H1 (cell line): ENCODE data around the gene CBL. TPM values are rescaled to one million over a fixed set of nuclear protein-coding genes. Genes with fewer than 3 reads are reported as not detected.

Source experiments
- CTCF ChIA-PET: fragments of 300-600 bp; sonication (Branson Sonifier 250); formaldehyde crosslinking; loops from one replicate; lab custom pipeline; 2021; ENCODE audit not compliant: partially characterized antibody; lab: Charles Lee
- POLR2A ChIA-PET: fragments of 300-600 bp; sonication (Branson Sonifier 250); formaldehyde crosslinking; loops from one replicate; lab custom pipeline; 2021; ENCODE audit warnings: inconsistent platforms; ENCODE audit not compliant: partially characterized antibody; lab: Charles Lee
- DNase-seq, 2 experiments: peaks; one replicate each; pipeline versions ENCODE4 v3.0.0 to v3.0.0-alpha.2; 2010 to 2022; ENCODE audit warnings: low spot score in 2 of 2, low read depth in 1 of 2, mixed read lengths in 1 of 2
- FAIRE-seq: peaks from 2 replicates; lab custom pipeline; 2011; peaks lifted over from hg19 to GRCh38; lab: Jason Lieb, UNC
- H2AFZ ChIP-seq: 2 replicates; pipeline ENCODE4 v1.8.1; 2012; ENCODE audit warnings: low read length, inconsistent platforms
- H2AK5ac ChIP-seq: 2 replicates; pipeline ENCODE4 v1.6.1; 2013; ENCODE audit warnings: low read depth, low read length
- H2BK120ac ChIP-seq: replicated peaks from 2 replicates; pipeline ENCODE3; 2013; ENCODE audit warnings: low read depth, low read length, inconsistent platforms
- H2BK12ac ChIP-seq: 2 replicates; pipeline ENCODE4 v1.6.1; 2013; ENCODE audit warnings: low read depth, low read length
- H2BK15ac ChIP-seq: 2 replicates; pipeline ENCODE4 v1.6.1; 2013; ENCODE audit warnings: low read length
- H2BK20ac ChIP-seq: 2 replicates; pipeline ENCODE4 v1.6.1; 2013; ENCODE audit warnings: low read length
- H2BK5ac ChIP-seq: 2 replicates; pipeline ENCODE4 v1.6.1; 2013; ENCODE audit warnings: low read depth, low read length
- H3K14ac ChIP-seq: 2 replicates; pipeline ENCODE4 v1.6.1; 2013; ENCODE audit warnings: inconsistent platforms; ENCODE audit not compliant: insufficient read length
- H3K18ac ChIP-seq: 2 replicates; pipeline ENCODE4 v1.6.1; 2013; ENCODE audit warnings: low read length; ENCODE audit errors: extremely low read depth
- H3K23ac ChIP-seq: 2 replicates; pipeline ENCODE4 v1.6.1; 2013; ENCODE audit warnings: inconsistent platforms; ENCODE audit not compliant: insufficient read length
- H3K23me2 ChIP-seq: 2 replicates; pipeline ENCODE4 v1.6.1; 2013; ENCODE audit warnings: low read depth, low read length
- H3K27ac ChIP-seq: 2 replicates; pipeline ENCODE4 v1.6.1; 2011; ENCODE audit warnings: low read depth, low read length, inconsistent platforms
- H3K27me3 ChIP-seq, 4 experiments: replicated peaks in 1 of 4; 1 replicate in 1 of 4; 2 replicates in 3 of 4; pipeline versions ENCODE4 v1.6.1 to v1.8.1; 2011 to 2013; ENCODE audit warnings: low read length in 3 of 4, mild to moderate bottlenecking in 3 of 4, inconsistent platforms in 2 of 4, mixed read lengths in 2 of 4, moderate library complexity in 1 of 4; ENCODE audit not compliant: control insufficient read depth in 3 of 4, insufficient read depth in 3 of 4; ENCODE audit errors: extremely low read depth in 1 of 4
- H3K36me3 ChIP-seq, 4 experiments: 2 replicates each; pipeline versions ENCODE4 v1.6.1 to v1.8.1; 2011 to 2013; ENCODE audit warnings: mild to moderate bottlenecking in 4 of 4, low read length in 3 of 4, moderate library complexity in 2 of 4, control low read depth in 1 of 4, inconsistent platforms in 1 of 4; ENCODE audit not compliant: insufficient read depth in 4 of 4, control insufficient read depth in 2 of 4
- H3K4ac ChIP-seq: replicated peaks from 2 replicates; pipeline ENCODE3; 2013; ENCODE audit warnings: low read length, low read depth, mixed read lengths, inconsistent platforms; ENCODE audit not compliant: insufficient read length
- H3K4me1 ChIP-seq, 4 experiments: replicated peaks in 1 of 4; 1 replicate in 1 of 4; 2 replicates in 3 of 4; pipeline versions ENCODE4 v1.6.1 to v1.8.1; 2011 to 2013; ENCODE audit warnings: low read length in 3 of 4, inconsistent platforms in 2 of 4, mixed read lengths in 1 of 4; ENCODE audit not compliant: insufficient read depth in 4 of 4, control insufficient read depth in 3 of 4
- H3K4me2 ChIP-seq, 2 experiments: 2 replicates each; pipeline versions ENCODE4 v1.6.1 to v1.8.1; 2011 to 2013; ENCODE audit warnings: low read depth in 2 of 2, low read length in 2 of 2, control low read depth in 1 of 2, inconsistent platforms in 1 of 2, mild to moderate bottlenecking in 1 of 2; ENCODE audit not compliant: insufficient read depth in 1 of 2
- H3K4me3 ChIP-seq, 4 experiments: fragments of 200-600, 300-600 bp in 1 of 4; sonication (generic), shearing (Covaris generic), sonication (Bioruptor Twin) in 1 of 4; 2 replicates each; pipeline versions ENCODE4 v1.5.1 to v1.8.1; 2011 to 2016; ENCODE audit warnings: low read length in 4 of 4, low read depth in 3 of 4, control low read depth in 2 of 4, inconsistent platforms in 2 of 4, mild to moderate bottlenecking in 2 of 4, mixed read lengths in 1 of 4, moderate library complexity in 1 of 4; ENCODE audit not compliant: insufficient read depth in 2 of 4; ENCODE audit errors: extremely low read depth in 1 of 4
- H3K56ac ChIP-seq: replicated peaks from 2 replicates; pipeline ENCODE3; 2013; ENCODE audit warnings: low read depth, mild to moderate bottlenecking, mixed read lengths, low read length, inconsistent platforms; ENCODE audit not compliant: insufficient read length
- H3K79me1 ChIP-seq: 2 replicates; pipeline ENCODE4 v1.6.1; 2013; ENCODE audit warnings: low read depth, low read length, control low read depth
- H3K79me2 ChIP-seq, 2 experiments: 2 replicates each; pipeline versions ENCODE4 v1.6.1 to v1.8.1; 2012 to 2013; ENCODE audit warnings: low read length in 2 of 2, mild to moderate bottlenecking in 2 of 2, inconsistent platforms in 1 of 2; ENCODE audit not compliant: insufficient read depth in 2 of 2, control insufficient read depth in 1 of 2
- H3K9ac ChIP-seq, 4 experiments: replicated peaks in 1 of 4; 1 replicate in 1 of 4; 2 replicates in 3 of 4; pipeline versions ENCODE4 v1.6.1 to v1.8.1; 2011 to 2013; ENCODE audit warnings: low read depth in 3 of 4, low read length in 3 of 4, control low read depth in 2 of 4, mild to moderate bottlenecking in 2 of 4, moderate library complexity in 2 of 4, inconsistent platforms in 1 of 4; ENCODE audit errors: extremely low read depth in 1 of 4
- H3K9me3 ChIP-seq, 2 experiments: 2 replicates each; pipeline versions ENCODE4 v1.6.1 to v1.8.1; 2012 to 2013; ENCODE audit warnings: mild to moderate bottlenecking in 2 of 2, moderate library complexity in 2 of 2, control low read depth in 1 of 2, inconsistent platforms in 1 of 2, low read depth in 1 of 2, low read length in 1 of 2, mixed read lengths in 1 of 2; ENCODE audit not compliant: insufficient read depth in 2 of 2
- H4K20me1 ChIP-seq, 2 experiments: replicated peaks in 1 of 2; 2 replicates each; pipeline versions ENCODE3 to v1.8.1; 2011 to 2013; ENCODE audit warnings: inconsistent platforms in 2 of 2, low read length in 2 of 2, mild to moderate bottlenecking in 1 of 2; ENCODE audit not compliant: insufficient read depth in 2 of 2, control insufficient read depth in 1 of 2
- H4K5ac ChIP-seq: 2 replicates; pipeline ENCODE4 v1.6.1; 2013; ENCODE audit warnings: low read length, low read depth, mixed read lengths, inconsistent platforms; ENCODE audit not compliant: insufficient read length
- H4K8ac ChIP-seq: 2 replicates; pipeline ENCODE4 v1.8.0; 2013; ENCODE audit warnings: mild to moderate bottlenecking, moderate library complexity, low read length, inconsistent platforms; ENCODE audit not compliant: insufficient read depth; ENCODE audit errors: extremely low read depth
- H4K91ac ChIP-seq: replicated peaks from 2 replicates; pipeline ENCODE3; 2013; ENCODE audit warnings: low read length, mixed read lengths, inconsistent platforms; ENCODE audit not compliant: insufficient read length
- BRCA1 ChIP-seq: IDR thresholded peaks from 2 replicates; pipeline ENCODE4 v1.6.1; 2012; ENCODE audit warnings: low read depth, low read length, improper control_type of control experiment
- CHD2 ChIP-seq: IDR thresholded peaks from 2 replicates; pipeline ENCODE4 v1.6.1; 2012; ENCODE audit warnings: low read length, improper control_type of control experiment
- HDAC2 ChIP-seq, 2 experiments: fragments of 300-600 bp in 1 of 2; sonication (generic) in 1 of 2; IDR thresholded peaks; 2 replicates each; pipeline ENCODE4 v1.6.1; 2011 to 2012; ENCODE audit warnings: low read depth in 2 of 2, low read length in 2 of 2, mild to moderate bottlenecking in 2 of 2, moderate library complexity in 2 of 2, borderline replicate concordance in 1 of 2, inconsistent platforms in 1 of 2
- JUN ChIP-seq: IDR thresholded peaks from 2 replicates; pipeline ENCODE4 v1.6.1; 2011; ENCODE audit warnings: low read depth, mild to moderate bottlenecking, improper control_type of control experiment, low read length
- RBBP5 ChIP-seq: IDR thresholded peaks from 2 replicates; pipeline ENCODE4 v1.7.1; 2012; ENCODE audit warnings: low read depth, mild to moderate bottlenecking, inconsistent platforms, low read length, moderate library complexity, borderline replicate concordance
- RNF2 ChIP-seq: fragments of 200-900, 300-1000 bp; sonication (generic); IDR thresholded peaks from 2 replicates; pipeline ENCODE4 v1.7.1; 2016; ENCODE audit warnings: borderline replicate concordance, low read depth, mild to moderate bottlenecking, antibody characterized with exemption, low read length; ENCODE audit not compliant: poor library complexity, severe bottlenecking; ENCODE audit errors: missing control alignments
- SAP30 ChIP-seq: fragments of 300-600 bp; sonication (generic); IDR thresholded peaks from 2 replicates; pipeline ENCODE4 v1.7.1; 2012; ENCODE audit warnings: low read length, moderate library complexity, mild to moderate bottlenecking, inconsistent platforms; ENCODE audit not compliant: insufficient read depth, insufficient replicate concordance
- SIN3A ChIP-seq, 2 experiments: IDR thresholded peaks in 1 of 2; conservative IDR thresholded peaks in 1 of 2; 2 replicates each; pipeline ENCODE4 v1.6.1; 2011 to 2012; ENCODE audit warnings: low read length in 2 of 2, improper control_type of control experiment in 1 of 2, low read depth in 1 of 2, mild to moderate bottlenecking in 1 of 2
- TAF1 ChIP-seq: IDR thresholded peaks from 2 replicates; pipeline ENCODE4 v1.6.1; 2011; ENCODE audit warnings: mild to moderate bottlenecking, low read depth, low read length
- WGBS, 2 experiments: shearing (Covaris generic) in 1 of 2; methylation state at CpG; one replicate each; pipeline versions ENCODE4 v1.1.6 to v1.1.7; 2013 to 2015; ENCODE audit warnings: low lambda C conversion rate in 2 of 2, mixed read lengths in 2 of 2, inconsistent platforms in 1 of 2, low coverage in 1 of 2, missing lambda C conversion rate in 1 of 2; ENCODE audit not compliant: insufficient replicate concordance in 2 of 2, insufficient coverage in 1 of 2, insufficient read length in 1 of 2; ENCODE audit errors: extremely low coverage in 1 of 2, missing lambda C conversion rate in 1 of 2; 5-methylcytosine and 5-hydroxymethylcytosine counted together
- polyA plus RNA-seq, 7 experiments: library from polyadenylated mRNA; depleted of rRNA in 3 of 7; stranded (reverse) in 5 of 7; unstranded in 2 of 7; fragments of >200 nt in 5 of 7; fragments of 200-250 nt in 2 of 7; gene quantifications; 1 replicate in 5 of 7; 2 replicates in 1 of 7; 4 replicates in 1 of 7; pipeline versions ENCODE4 v1.2.1 to v1.2.3, GENCODE V29; 2011 to 2013; ENCODE audit warnings: missing spikeins in 2 of 7, mixed read lengths in 2 of 7
- total RNA-seq: library from RNA; stranded (reverse); fragmentation: NEBNext Ultra II Directional; extraction: Animal tissue kit (Norgen Biotek cat#: 25700); gene quantifications from 2 replicates; pipeline ENCODE4 v1.2.1, GENCODE V29; 2021

Gene CBL
- total and polyA plus RNA-seq, 2 of the 8 experiments (the other 6 are each of a cell fraction or from before 2014, with no cell fraction given): 23.1 to 57.8 TPM

- H4K5ac ChIP-seq: no peak overlapping the region
- CTCF ChIA-PET: interaction anchor here (0.7 to 20.0 kb wide), 6 partner anchors 15 to 788 kb away, joined by 3 to 415 read pairs (median 6); partner anchors contain the start of gene MCAM
- H2AFZ ChIP-seq: no peak overlapping the region
- H3K56ac ChIP-seq: no peak overlapping the region
- POLR2A ChIA-PET: interaction anchor here (2.6 to 3.9 kb wide), 4 partner anchors 13 to 20 kb away, joined by 15 to 29 read pairs (median 24); partner anchors contain the start of gene MCAM
- no peaks in the 10 kb centered on the region for H3K9me3 ChIP-seq
- H2BK120ac ChIP-seq: no peak overlapping the region
- 90% methylated on average over 27 of the region's 30 CpGs; no CpG with 5 or more reads in 1 of the 2 experiments for WGBS, 2 experiments
- no peak overlapping the region for H3K23ac ChIP-seq
- DNase-seq (no peak), FAIRE-seq (no peak)
- H2BK20ac ChIP-seq: no peak overlapping the region
- H4K8ac ChIP-seq: no peak overlapping the region
- no peak overlapping the region for H4K91ac ChIP-seq
- H3K36me3 ChIP-seq: peaks cover 0 to 6% (median 2%) of the 10 kb centered on the region in 4 experiments; a peak in 1 of 8 replicates
- peak overlapping the region; percentile 23; the same call in 1 of the 2 replicates for H2BK12ac ChIP-seq
- no peak overlapping the region; the same call in 1 of the 2 replicates for H2AK5ac ChIP-seq
- H3K4me1 ChIP-seq: peaks cover 5 to 29% (median 20%) of the 10 kb centered on the region in 4 experiments
- H2BK5ac ChIP-seq: 0 out of 2 replicates have a peak overlapping the region, but pooled peaks have one; percentile 24
- no peak overlapping the region for H3K18ac ChIP-seq
- H3K79me2 ChIP-seq: peaks cover 5 to 26% of the 10 kb centered on the region in 2 experiments; a peak in 3 of 4 replicates
- H3K4me2 ChIP-seq: peak overlapping the region; percentile 96 to 98; a peak in 3 of 4 replicates
- H4K20me1 ChIP-seq: peaks cover 3 to 12% of the 10 kb centered on the region in 2 experiments
- H2BK15ac ChIP-seq: no peak overlapping the region
- peaks cover 17% of the 10 kb centered on the region; the same call in 1 of the 2 replicates for H3K23me2 ChIP-seq
- peak overlapping the region; percentile 35 for H3K4ac ChIP-seq
- peak overlapping the region; percentile 92 to 96 (median 96); a peak in 6 of 8 replicates for H3K4me3 ChIP-seq
- peaks cover 7 to 23% (median 19%) of the 10 kb centered on the region in 4 experiments for H3K27me3 ChIP-seq
- no peak overlapping the region for H3K9ac ChIP-seq
- no peak overlapping the region; the same call in 1 of the 2 replicates for H3K27ac ChIP-seq
- H3K79me1 ChIP-seq: peaks cover 12% of the 10 kb centered on the region
- H3K14ac ChIP-seq: no peak overlapping the region
- TF ChIP-seq CHD2: no peak
- no peak for TF ChIP-seq BRCA1
- no peak for TF ChIP-seq HDAC2 (IDR thresholded peaks at IDR 0.05; ENCODE audit: borderline replicate concordance in 1 of 2, low read depth in 2 of 2, low read length in 2 of 2)
- no peak for TF ChIP-seq JUN
- TF ChIP-seq RBBP5: no peak
- no peak for TF ChIP-seq SIN3A (conservative IDR thresholded peaks at IDR 0.05 in 1 of 2, IDR thresholded peaks at IDR 0.05 in 1 of 2; ENCODE audit: low read depth in 1 of 2, low read length in 2 of 2)
- TF ChIP-seq SAP30: no peak
- no peak for TF ChIP-seq TAF1
- no peak for TF ChIP-seq RNF2
Observed at GRCh38 chr11:119335655-119336543, 129.8 kb downstream of the CBL start.
